Measurements from ENCODE around the gene CD70.

CD70 gene

GRCh38 chr19:6593651-6594416, 2.9 kb upstream of the CD70 start:
- DNase-seq (ENCODE audit: low read depth): no peak
- TF ChIP-seq, protein P1, sequence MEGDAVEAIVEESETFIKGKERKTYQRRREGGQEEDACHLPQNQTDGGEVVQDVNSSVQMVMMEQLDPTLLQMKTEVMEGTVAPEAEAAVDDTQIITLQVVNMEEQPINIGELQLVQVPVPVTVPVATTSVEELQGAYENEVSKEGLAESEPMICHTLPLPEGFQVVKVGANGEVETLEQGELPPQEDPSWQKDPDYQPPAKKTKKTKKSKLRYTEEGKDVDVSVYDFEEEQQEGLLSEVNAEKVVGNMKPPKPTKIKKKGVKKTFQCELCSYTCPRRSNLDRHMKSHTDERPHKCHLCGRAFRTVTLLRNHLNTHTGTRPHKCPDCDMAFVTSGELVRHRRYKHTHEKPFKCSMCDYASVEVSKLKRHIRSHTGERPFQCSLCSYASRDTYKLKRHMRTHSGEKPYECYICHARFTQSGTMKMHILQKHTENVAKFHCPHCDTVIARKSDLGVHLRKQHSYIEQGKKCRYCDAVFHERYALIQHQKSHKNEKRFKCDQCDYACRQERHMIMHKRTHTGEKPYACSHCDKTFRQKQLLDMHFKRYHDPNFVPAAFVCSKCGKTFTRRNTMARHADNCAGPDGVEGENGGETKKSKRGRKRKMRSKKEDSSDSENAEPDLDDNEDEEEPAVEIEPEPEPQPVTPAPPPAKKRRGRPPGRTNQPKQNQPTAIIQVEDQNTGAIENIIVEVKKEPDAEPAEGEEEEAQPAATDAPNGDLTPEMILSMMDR (IDR thresholded peaks at IDR 0.05; ENCODE audit: insufficient read depth, low read depth, low read length, missing control alignments): no peak

GRCh38 chr19:6590258-6590826, 608 bp downstream of the CD70 start:
- TF ChIP-seq, protein P1 (IDR thresholded peaks at IDR 0.05; ENCODE audit: insufficient read depth, low read depth, low read length, missing control alignments): no peak
- no peak for DNase-seq (ENCODE audit: low read depth)
- H3K4me3 ChIP-seq (ENCODE audit: low read length): no peak overlapping the region

More at GRCh38 chr19:6593651-6594416, 2.9 kb upstream of the CD70 start:
- H3K4me3 ChIP-seq (ENCODE audit: low read length): no peak overlapping the region

GRCh38 chr19:6589711-6590257, 1.2 kb downstream of the CD70 start:
- TF ChIP-seq, protein P1 (IDR thresholded peaks at IDR 0.05; ENCODE audit: insufficient read depth, low read depth, low read length, missing control alignments): no peak
- H3K4me3 ChIP-seq (ENCODE audit: low read length): no peak overlapping the region
- no peak for DNase-seq (ENCODE audit: low read depth)

DNA sequence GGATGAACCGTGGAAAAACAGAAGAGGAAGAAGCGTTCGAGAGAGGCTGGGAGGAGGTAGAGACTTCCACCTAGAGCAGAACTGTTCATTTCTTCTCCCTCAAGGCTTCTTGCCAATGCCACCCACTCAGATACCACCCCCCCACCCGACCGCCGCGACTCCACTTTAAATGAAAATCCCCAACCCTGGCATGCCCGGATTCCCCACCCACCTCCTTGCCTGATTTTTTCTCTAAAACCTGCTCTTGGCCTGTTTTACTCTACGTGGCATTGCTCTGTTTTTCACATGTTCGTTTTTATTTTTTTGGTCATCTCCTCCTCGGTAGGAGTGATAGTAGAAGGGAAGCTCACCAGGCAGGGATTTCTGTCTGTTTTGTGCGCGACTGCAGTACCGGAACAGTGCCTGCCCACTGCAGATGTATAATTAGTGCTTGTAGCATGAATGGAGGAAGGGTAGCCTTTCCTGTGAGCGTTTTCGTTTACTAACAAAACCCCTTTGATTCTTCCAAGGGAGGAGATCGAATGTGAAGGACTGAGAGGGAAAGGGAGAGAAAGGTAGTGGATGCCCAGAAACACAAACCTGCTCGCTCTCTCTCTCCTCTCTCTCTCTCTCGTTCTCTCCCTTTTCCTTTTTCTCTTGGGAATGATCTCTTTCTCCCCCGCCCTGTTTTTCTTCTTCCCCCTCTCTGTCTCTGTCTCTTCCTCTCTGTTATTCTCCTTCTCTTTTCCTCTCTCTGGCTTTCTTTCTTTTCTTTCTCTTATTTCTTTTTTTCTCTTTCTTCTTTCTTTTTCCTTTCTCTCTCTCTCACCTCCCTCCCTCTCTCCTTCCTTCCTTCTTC, 2.2 kb downstream of the CD70 start:
- TF ChIP-seq, protein P1 (IDR thresholded peaks at IDR 0.05; ENCODE audit: insufficient read depth, low read depth, low read length, missing control alignments): no peak
- DNase-seq (ENCODE audit: low read depth): no peak

GRCh38 chr19:6587998-6588507, 2.9 kb downstream of the CD70 start:
- TF ChIP-seq, protein P1 (IDR thresholded peaks at IDR 0.05; ENCODE audit: insufficient read depth, low read depth, low read length, missing control alignments): no peak
- H3K4me3 ChIP-seq (ENCODE audit: low read length): no peak overlapping the region
- no peak for DNase-seq (ENCODE audit: low read depth)

More for the DNA sequence above, 2.2 kb downstream of the CD70 start:
- H3K4me3 ChIP-seq (ENCODE audit: low read length): no peak overlapping the region

DNA sequence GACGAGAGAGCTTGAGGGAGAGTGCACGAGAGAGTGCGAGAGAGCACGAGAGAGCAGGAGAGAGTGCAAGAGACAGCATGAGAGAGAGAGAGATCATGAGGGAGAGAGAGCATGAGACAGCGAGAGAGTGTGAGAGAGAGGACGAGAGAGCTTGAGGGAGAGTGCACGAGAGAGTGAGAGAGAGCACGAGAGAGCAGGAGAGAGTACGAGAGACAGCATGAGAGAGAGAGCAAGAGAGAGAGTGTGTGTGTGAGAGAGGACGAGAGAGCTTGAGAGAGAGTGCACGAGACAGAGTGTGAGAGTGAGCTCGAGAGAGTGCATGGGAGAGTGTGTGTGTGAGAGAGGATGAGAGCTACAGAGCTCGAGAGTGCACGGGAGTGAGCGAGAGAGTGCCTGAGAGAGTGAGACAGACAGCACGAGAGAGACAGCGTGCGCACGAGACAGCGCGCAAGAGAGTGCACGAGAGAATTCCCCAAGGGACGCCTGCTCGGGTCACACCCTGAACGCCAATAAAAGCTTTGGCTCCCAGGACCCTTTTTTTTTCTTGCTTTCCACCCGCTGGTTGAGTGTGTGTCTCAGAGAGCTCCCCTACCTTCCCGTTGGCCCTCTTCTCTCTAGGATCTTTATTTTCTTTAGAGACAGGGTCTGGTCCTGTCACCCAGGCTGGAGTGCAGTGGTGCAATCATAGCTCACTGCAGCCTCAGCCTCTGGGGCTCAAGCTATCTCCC, 3.7 kb downstream of the CD70 start:
- H3K4me3 ChIP-seq (ENCODE audit: low read length): peak overlapping the region; percentile 10
- TF ChIP-seq, protein P1 (IDR thresholded peaks at IDR 0.05; ENCODE audit: insufficient read depth, low read depth, low read length, missing control alignments): no peak
- no peak for DNase-seq (ENCODE audit: low read depth)
